Measurements from ENCODE around the gene PAPPA2.

PAPPA2 gene

GRCh38 chr1:176803596-176803995, 340.6 kb downstream of the PAPPA2 start:
- no peak for DNase-seq (ENCODE audit: low spot score)

- DNase-seq (ENCODE audit: low spot score): no peak
Measured at GRCh38 chr1:176809292-176809691, 346.3 kb downstream of the PAPPA2 start.

GRCh38 chr1:176811511-176812288, 348.7 kb downstream of the PAPPA2 start:
- DNase-seq (ENCODE audit: low spot score): no peak

- no peak for DNase-seq (ENCODE audit: low spot score)
Measured at GRCh38 chr1:176815621-176816020, 352.6 kb downstream of the PAPPA2 start.

- DNase-seq (ENCODE audit: low spot score): no peak
Measured at GRCh38 chr1:176816232-176816631, 353.3 kb downstream of the PAPPA2 start.

GRCh38 chr1:176820391-176821031, 357.5 kb downstream of the PAPPA2 start:
- DNase-seq (ENCODE audit: low spot score): no peak

GRCh38 chr1:176826265-176826664, 363.3 kb downstream of the PAPPA2 start:
- no peak for DNase-seq (ENCODE audit: low spot score)

GRCh38 chr1:176829261-176829660, 366.3 kb downstream of the PAPPA2 start:
- no peak for DNase-seq (ENCODE audit: low spot score)

GRCh38 chr1:176831150-176831549, 368.2 kb downstream of the PAPPA2 start:
- no peak for DNase-seq (ENCODE audit: low spot score)

- DNase-seq (ENCODE audit: low spot score): no peak
Measured at GRCh38 chr1:176837708-176838107, 374.7 kb downstream of the PAPPA2 start.

GRCh38 chr1:176838276-176838995, 375.5 kb downstream of the PAPPA2 start:
- DNase-seq (ENCODE audit: low spot score): no peak

GRCh38 chr1:176839216-176839615, 376.2 kb downstream of the PAPPA2 start:
- DNase-seq (ENCODE audit: low spot score): no peak

GRCh38 chr1:176841238-176841637, 378.3 kb downstream of the PAPPA2 start:
- DNase-seq (ENCODE audit: low spot score): no peak

GRCh38 chr1:176843352-176844297, 380.6 kb downstream of the PAPPA2 start:
- peak; percentile 51 for DNase-seq (ENCODE audit: low spot score)

GRCh38 chr1:176847052-176847451, 384.1 kb downstream of the PAPPA2 start:
- no peak for DNase-seq (ENCODE audit: low spot score)

- no peak for DNase-seq (ENCODE audit: low spot score)
Measured at GRCh38 chr1:176849281-176849680, 386.3 kb downstream of the PAPPA2 start.

- DNase-seq (ENCODE audit: low spot score): no peak
Measured at GRCh38 chr1:176850871-176851270, 387.9 kb downstream of the PAPPA2 start.

GRCh38 chr1:176852124-176852523, 389.1 kb downstream of the PAPPA2 start:
- no peak for DNase-seq (ENCODE audit: low spot score)

GRCh38 chr1:176853503-176853902, 390.5 kb downstream of the PAPPA2 start:
- no peak for DNase-seq (ENCODE audit: low spot score)

- DNase-seq (ENCODE audit: low spot score): no peak
Measured at GRCh38 chr1:176854121-176854520, 391.1 kb downstream of the PAPPA2 start.

- DNase-seq (ENCODE audit: low spot score): no peak
Measured at GRCh38 chr1:176854758-176855745, 392.1 kb downstream of the PAPPA2 start.
